ENCODE data around the gene VIT.
"Not testable (repeated sequence)": the region's sequence is repeated elsewhere in the genome, so short reads cannot be mapped to it uniquely, and the experiment has no call there.

Gene VIT

DNA sequence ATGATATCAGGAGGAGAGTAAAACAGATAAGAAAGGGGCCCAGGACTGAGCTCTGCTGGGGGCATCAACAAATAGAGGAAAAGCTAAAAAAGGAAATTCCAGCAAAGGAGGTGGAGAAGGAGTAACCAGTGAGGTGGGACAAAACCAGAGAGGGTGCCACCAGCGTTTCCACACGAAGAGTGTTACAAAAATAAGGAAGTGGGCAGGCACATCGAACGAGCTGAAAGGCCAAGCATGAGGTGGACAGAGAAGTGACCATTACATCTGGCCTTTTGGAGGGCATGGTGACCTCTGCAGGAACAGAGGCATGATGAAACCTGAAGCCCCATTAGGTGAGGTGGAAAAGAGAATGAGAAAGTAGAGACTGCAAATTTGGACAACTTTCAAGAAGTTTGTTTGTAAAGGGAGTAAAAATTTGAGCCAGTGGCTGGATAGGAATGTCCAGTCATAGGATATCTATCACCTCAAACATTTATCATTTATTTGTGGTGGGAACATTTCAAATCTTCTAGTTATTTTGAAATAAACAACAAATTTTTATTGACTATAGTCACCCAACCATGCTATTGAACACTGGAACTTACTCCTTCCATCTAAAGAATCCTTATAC is 18.4 kb upstream of the VIT start:
- no peak for DNase-seq (ENCODE audit: low spot score)

DNA sequence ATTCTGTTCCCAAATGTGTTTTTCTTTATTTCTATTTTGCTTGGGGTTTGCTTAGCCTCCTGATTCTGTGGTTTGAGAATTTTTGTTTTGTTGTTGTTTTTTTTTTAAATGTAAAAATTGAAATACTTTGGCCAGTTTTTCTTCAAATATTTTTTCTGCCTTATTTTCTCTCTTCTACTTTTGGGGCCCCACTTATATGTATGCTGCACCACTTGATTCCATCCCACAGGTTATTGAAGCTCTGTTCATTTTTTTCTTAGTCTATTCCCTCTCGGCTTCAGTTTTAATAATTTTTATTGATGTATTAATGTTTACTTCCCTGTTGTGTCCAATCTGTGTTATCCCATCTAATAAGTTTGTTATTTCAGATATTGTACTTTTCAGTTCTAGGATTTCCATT is 17.7 kb upstream of the VIT start:
- no peak for DNase-seq (ENCODE audit: low spot score)

GRCh38 chr2:36680012-36680411 is 16.5 kb upstream of the VIT start:
- no peak for DNase-seq (ENCODE audit: low spot score)

DNA sequence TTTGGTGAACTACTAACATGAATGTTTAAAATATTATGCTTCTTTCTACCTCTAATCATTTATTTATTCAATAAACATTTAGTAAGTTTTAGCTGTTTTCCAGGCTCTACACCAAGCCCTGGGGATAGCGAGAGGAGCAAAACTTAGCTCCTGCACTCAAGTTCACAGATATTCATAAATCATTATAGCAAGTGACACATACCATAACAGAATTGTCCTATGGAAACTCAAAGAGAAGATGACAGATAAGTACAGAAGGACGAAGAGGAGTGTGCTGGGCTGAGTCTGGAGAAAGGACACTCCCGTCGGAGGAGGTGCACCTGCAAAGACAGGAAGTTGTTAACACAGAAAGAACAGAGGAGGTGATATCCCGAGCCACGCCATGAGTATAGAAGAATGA is 13.9 kb upstream of the VIT start:
- no peak for DNase-seq (ENCODE audit: low spot score)

DNA sequence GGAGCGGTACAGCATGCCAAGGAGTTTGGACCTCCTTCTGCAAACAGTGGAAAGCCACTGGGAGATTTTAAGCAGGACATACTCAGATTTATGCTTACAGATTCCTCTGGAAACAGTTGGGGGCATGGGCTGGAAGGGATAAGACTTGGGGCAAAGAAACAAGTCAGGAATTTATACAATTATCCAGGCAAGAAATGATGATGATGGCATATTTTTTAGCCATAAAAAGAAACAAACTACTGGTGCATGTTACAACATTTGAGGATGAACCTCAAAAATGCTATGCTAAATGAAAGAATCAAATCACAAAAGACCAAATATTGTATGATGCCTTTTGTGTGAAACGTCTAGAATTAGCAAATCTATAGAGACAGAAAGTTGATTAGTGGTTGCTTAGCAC is 13.5 kb upstream of the VIT start:
- DNase-seq (ENCODE audit: low spot score): no peak

- DNase-seq (ENCODE audit: low spot score): not testable (repeated sequence)
These were observed 8.2 kb upstream of the VIT start for GRCh38 chr2:36688291-36688690.

GRCh38 chr2:36689013-36689412 is 7.5 kb upstream of the VIT start:
- not testable (repeated sequence) for DNase-seq (ENCODE audit: low spot score)

- DNase-seq (ENCODE audit: low spot score): no peak
These were observed 4.4 kb upstream of the VIT start for GRCh38 chr2:36692121-36692520.

GRCh38 chr2:36693825-36694224 is 2.7 kb upstream of the VIT start:
- no peak for DNase-seq (ENCODE audit: low spot score)

DNA sequence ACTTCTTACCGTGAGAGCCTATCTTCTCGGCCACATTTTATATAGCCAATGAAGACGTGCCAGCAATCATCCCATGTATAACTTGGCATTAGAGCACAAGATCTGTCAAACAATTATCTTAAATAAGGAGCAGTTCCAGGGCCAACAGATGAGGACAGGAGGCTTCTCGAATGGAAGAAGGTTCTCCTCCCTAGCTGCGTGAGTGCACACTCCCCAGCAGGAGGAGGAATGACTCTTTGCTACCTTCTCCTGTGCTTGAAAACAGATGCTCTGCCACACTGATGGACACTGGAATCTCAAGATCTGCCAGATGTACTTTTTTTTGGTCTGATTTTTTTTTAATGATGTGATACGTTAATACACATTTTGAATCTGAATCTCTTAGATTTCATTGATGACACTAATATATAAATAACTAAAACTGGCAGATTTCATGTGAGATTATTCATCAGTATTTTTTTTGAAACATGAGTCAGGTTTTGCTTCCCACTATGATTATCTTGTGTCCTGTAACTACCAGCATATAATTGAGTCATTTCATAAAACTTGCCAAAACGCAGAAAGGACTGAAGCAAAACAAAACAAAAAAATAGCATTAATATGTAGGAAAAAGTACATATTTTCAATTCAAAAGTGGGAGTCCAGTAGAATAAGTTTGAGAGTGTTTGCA is 626 bp upstream of the VIT start:
- no peak for DNase-seq (ENCODE audit: low spot score)

DNA sequence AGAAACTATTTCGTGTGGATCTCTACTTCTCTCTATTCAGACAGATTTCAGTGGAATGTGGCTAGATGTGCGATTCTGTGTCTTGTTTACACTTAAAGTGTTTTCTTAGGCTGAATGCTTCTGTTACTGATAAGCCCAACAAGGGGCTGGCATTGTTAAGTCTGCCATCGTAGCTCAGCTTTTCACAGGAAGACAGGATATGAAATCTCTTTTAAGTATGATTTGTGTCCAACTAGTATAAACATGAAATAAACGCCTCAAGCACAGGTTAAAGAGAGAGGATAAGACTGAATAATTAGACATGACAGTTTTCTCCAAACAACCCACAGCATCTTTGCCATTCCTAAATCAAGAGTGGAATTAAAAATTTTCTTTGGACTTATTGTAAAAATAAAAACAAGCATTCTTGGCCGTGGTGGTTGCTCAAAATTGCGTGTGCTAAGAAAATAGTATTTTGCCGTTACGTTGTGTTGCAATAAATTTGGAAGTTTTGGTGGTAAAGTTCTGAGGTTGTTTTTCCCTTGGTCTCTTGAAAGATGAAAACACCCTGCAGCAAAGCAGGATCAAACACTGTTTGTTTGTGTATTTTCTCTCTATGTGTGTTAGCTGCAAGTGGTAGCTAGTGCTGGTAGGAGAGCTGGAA is 1.0 kb downstream of the VIT start:
- no peak for DNase-seq (ENCODE audit: low spot score)

- no peak for DNase-seq (ENCODE audit: low spot score)
These were observed 2.5 kb downstream of the VIT start for GRCh38 chr2:36698993-36699392.

GRCh38 chr2:36700311-36700710 is 3.8 kb downstream of the VIT start:
- no peak for DNase-seq (ENCODE audit: low spot score)

DNA sequence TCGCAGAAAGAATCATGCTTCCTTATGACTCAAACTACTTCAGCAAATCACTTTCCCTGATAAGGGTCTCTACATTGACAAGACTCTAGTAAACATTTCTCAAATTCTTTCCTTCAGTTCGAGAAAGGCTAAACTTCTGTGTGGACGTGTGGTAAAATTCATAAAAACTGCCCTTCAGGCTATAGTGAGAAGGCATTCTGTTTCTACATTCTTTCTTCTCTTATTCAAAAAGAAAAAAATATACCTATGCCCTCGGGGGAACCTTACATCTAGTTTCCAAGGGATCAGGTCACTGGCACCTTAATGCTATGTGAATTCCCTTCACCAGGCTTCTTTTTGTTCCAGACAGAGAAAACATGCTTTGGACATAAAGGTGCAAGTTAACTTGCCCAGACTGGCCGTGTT is 4.9 kb downstream of the VIT start:
- no peak for DNase-seq (ENCODE audit: low spot score)

- no peak for DNase-seq (ENCODE audit: low spot score)
These were observed 5.4 kb downstream of the VIT start for GRCh38 chr2:36701918-36702317.

- DNase-seq (ENCODE audit: low spot score): no peak
These were observed 6.3 kb downstream of the VIT start for GRCh38 chr2:36702781-36703180.

- no peak for DNase-seq (ENCODE audit: low spot score)
These were observed 8.1 kb downstream of the VIT start for GRCh38 chr2:36704475-36705150.

GRCh38 chr2:36705326-36706020 is 9.0 kb downstream of the VIT start:
- DNase-seq (ENCODE audit: low spot score): no peak

DNA sequence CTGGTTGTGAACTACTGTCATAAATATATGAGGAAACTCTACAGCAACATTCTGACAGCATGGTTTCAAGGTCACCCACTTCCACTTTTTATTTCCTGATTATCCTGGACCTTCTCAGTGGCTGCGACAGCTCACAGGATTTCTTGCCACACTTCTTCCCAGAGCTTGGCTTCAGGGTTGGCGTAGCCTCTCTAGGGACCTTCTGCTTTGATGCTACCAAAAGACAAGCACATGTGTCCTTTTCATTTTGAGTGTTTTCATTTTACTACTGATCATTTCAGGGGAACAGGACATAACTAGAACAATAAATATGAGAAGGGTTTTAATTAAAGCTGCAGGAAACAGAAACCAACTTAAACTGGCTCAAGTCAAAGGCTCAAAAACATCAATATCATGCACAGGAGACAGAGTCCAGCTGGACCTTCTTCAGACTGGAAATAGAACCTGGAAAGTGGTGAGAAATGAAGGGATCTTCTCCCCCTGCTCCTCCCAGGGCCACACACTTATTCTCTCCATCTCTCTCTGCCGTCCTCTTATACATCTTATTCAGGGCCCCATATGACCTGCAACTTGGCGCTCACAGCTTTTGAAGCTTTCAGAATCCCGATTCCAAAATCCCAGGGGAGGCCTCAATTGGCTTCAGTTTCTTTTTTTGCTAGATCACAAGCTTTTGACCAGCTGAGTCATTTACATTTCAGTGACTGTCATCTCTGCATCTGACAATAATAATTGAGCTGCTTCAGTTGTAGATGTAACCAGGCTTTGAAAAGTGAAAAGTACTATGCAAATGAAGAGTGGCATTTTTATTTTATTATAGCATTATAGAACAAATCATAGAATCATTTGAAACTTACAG is 9.7 kb downstream of the VIT start:
- DNase-seq (ENCODE audit: low spot score): no peak

GRCh38 chr2:36707050-36707449 is 10.5 kb downstream of the VIT start:
- DNase-seq (ENCODE audit: low spot score): no peak

- no peak for DNase-seq (ENCODE audit: low spot score)
These were observed 11.7 kb downstream of the VIT start for GRCh38 chr2:36708041-36708741.

Measured in germinal center (tissue), 1 donor.